Activated naive CD4-positive, alpha-beta T cell treated with anti-CD3 and anti-CD28 coated beads for 36 hours (primary cell): ENCODE results near the gene TNNI3. TPM values are rescaled to one million over a fixed set of nuclear protein-coding genes. Genes with fewer than 3 reads are reported as not detected.

ENCODE experiments used
- CTCF ChIA-PET: fragments of 350-600 bp; sonication (Branson Sonifier 250); formaldehyde crosslinking; loops from one replicate; lab custom pipeline; 2021; ENCODE audit warnings: antibody characterized with exemption; lab: Charles Lee
- DNase-seq: peaks from one replicate; pipeline ENCODE4 v3.0.0-alpha.2; 2020
- H3K27ac Mint-ChIP-seq: one replicate; pipeline ENCODE4 v1.8.0; 2021; ENCODE audit warnings: mild to moderate bottlenecking, mixed read lengths
- H3K27me3 Mint-ChIP-seq: one replicate; pipeline ENCODE4 v1.8.0; 2021; ENCODE audit warnings: low read depth, mixed read lengths
- H3K36me3 Mint-ChIP-seq: one replicate; pipeline ENCODE4 v1.8.0; 2021; ENCODE audit warnings: low read depth, mixed read lengths
- H3K4me1 Mint-ChIP-seq: one replicate; pipeline ENCODE4 v1.8.0; 2021; ENCODE audit warnings: low read depth, mixed read lengths
- H3K4me3 Mint-ChIP-seq: one replicate; pipeline ENCODE4 v1.8.0; 2021; ENCODE audit warnings: mild to moderate bottlenecking, moderate library complexity, mixed read lengths
- H3K9me3 Mint-ChIP-seq: one replicate; pipeline ENCODE4 v1.8.0; 2021; ENCODE audit warnings: mixed read lengths
- intact Hi-C: fragments of 100-400 bp; cut with micrococcal nuclease; formaldehyde crosslinking; loops from one replicate; pipeline ENCODE4 v1.15.1; 2023
- total RNA-seq, 2 experiments: library from RNA; stranded (reverse); gene quantifications; one replicate each; pipeline ENCODE4 v1.2.3, GENCODE V29; 2021

The TNNI3 gene
- total RNA-seq, 2 experiments from 2014 or later, result not detected

DNA sequence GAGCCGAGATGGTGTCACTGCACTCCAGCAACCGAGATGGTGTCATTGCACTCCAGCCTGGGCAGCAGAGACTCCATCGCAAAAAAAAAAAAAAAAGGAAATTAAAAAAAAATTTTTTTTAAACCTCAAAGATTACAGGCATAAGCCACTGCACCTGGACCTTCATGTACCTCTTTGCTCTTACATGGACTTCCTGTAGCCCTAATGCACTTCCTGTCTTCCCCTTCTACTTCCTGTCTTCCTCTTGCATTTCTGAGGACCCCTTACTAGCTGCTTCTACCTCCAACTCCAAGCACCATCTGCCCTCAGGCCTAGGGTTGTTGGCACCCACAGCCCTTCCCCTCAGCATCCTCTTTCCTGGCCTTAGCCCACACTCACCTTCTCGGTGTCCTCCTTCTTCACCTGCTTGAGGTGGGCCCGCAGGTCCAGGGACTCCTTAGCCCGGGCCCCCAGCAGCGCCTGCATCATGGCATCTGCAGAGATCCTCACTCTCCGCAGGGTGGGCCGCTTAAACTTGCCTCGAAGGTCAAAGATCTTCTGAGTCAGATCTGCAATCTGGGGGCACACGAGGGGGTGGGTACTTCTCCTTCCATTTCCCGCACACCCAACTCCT, 3.8 kb downstream of the TNNI3 start:
- Mint-ChIP-seq H3K9me3 (peaks cover 14% of the 10 kb centered on the region), H3K27ac (no peak overlapping the region), H3K4me3 (no peak overlapping the region), H3K27me3 (peaks cover 36% of the 10 kb centered on the region), H3K36me3 (peaks cover 4% of the 10 kb centered on the region), H3K4me1 (peaks cover 29% of the 10 kb centered on the region)
- CTCF ChIA-PET, result interaction anchor here (0.7 to 1.2 kb wide), 3 partner anchors 11 to 390 kb away, joined by 3 to 7 read pairs (median 4); no protein-coding TSS in a partner anchor
- intact Hi-C loops, result no loop called here
- DNase-seq, result no peak

DNA sequence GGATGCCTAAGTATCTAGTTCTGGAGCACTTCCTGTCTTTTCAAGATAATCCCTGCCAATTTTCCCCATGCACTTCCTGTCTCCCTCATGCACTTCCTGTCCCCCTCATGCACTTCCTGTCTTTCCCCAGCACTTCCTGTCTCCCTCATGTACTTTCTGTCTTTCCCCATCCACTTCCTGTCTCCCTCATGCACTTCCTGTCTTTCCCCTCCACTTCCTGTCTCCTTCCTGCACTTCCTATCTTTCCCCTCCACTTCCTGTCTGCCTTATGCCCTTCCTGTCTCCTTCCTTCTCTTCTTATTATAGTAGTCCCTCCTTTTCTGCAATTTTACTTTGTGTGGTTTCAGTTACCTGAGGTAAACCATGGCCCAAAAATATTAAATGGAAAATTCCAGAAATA, 5.5 kb downstream of the TNNI3 start:
- intact Hi-C loops, result no loop called here
- peaks cover 4% of the 10 kb centered on the region for H3K36me3 Mint-ChIP-seq
- peaks cover 30% of the 10 kb centered on the region for H3K27me3 Mint-ChIP-seq
- peaks cover 14% of the 10 kb centered on the region for H3K9me3 Mint-ChIP-seq
- peak overlapping the region; percentile 19 for H3K27ac Mint-ChIP-seq
- CTCF ChIA-PET, result interaction anchor here (0.9 kb wide), 1 partner anchor 11 kb away, joined by 3 read pairs; no protein-coding TSS in a partner anchor
- DNase-seq, result no peak
- peaks cover 27% of the 10 kb centered on the region for H3K4me1 Mint-ChIP-seq
- no peak overlapping the region for H3K4me3 Mint-ChIP-seq

DNA sequence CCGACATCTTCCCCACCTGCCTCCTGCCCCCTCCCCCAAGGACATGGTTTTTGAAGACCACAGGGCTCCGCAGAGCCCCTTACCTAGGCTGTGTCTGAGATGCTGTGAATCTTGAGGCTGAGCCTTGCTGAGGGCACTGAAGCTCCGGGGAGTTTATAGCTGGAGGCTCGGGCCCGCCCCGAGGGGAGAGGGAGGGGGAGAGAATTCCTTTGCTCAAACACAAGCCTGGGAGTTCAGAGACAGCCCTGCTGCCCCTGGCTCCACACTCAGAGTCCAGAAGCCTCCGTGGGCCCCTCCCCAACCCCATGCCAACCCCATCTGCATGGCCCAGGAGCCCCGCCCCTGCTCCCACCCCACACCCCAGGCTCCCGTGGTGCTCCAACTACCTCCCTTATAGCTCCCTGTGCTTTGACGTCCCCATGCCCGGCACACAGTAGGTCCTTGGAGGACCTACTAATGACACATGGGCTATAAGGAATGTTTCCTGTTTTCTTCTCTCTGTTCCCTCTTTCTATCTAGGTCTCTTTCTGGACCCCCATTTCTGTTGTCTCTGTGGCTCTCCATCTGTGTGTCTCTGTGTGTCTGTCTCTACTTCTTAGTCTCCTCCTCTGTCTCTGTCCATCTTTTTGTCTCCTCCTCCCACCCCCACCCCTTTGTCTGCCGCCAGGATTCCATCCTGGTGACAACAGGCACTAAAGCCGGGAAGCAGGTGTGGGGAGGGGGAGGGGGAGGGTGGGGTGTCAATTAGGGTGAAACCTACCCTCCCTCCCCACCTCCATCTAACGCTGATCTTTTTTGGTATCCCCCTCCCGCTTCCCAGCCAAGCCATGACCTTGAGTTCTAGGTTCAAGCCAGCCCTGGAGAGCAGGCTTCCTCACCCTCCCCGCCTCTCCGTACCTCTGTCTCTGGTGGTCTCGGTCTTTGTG, 8.2 kb downstream of the TNNI3 start, which contains the start of gene TNNT1:
TSS of gene TNNT1 (minus strand) at position 129 of the 926 bp plus-strand sequence. CDS start 2,049 bp downstream, outside the sequence.
- H3K27ac Mint-ChIP-seq, result no peak within 1 kb of the TSS
- H3K36me3 Mint-ChIP-seq, result peaks cover 4% of the 10 kb centered on the region
- intact Hi-C loops, result loop anchor here (10.0 kb wide), 1 partner anchor 455 kb away; the partner anchor contains the start of genes ZNF524 and ZNF865
- peaks cover 39% of the 10 kb centered on the region for H3K27me3 Mint-ChIP-seq
- no peak for DNase-seq
- no peak within 1 kb of the TSS for H3K4me3 Mint-ChIP-seq
- CTCF ChIA-PET, result no interaction called here
- peaks cover 23% of the 10 kb centered on the region for H3K4me1 Mint-ChIP-seq
- H3K9me3 Mint-ChIP-seq, result peaks cover 14% of the 10 kb centered on the region

DNA sequence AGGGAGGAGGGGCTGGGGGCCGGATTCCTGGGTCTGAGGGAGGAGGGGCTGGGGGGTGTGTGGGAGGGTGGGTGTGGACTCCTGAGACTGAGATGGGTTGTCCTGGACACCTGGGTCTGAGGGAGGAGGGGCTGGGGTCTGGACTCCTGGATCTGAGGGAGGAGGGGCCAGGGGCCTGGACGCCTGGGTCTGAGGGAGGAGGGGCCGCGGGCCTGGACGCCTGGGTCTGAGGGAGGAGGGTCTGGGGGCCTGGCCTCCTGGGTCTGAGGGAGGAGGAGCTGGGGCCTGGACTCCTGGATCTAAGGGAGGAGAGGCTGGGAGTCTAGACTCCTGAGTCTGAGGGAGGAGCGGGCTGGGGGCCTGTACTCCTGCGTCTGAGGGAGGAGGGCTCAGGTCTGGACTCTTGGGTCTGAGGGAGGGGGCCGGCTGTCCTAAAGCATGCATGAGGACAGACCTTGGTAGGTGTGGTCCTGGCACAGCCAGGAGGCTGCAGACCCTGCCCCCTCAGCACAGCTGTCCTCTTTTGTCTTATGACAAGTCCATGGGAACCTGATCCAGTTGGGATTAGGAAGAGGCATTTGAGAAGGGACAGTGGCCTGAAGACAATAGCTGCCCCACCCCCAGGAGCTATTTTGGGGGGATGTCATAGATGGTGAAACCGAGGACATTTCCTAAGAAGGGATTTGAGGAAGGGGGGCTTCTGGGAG, 9.8 kb downstream of the TNNI3 start:
- peaks cover 12% of the 10 kb centered on the region for H3K9me3 Mint-ChIP-seq
- peaks cover 13% of the 10 kb centered on the region for H3K4me1 Mint-ChIP-seq
- H3K27ac Mint-ChIP-seq, result no peak overlapping the region
- no peak for DNase-seq
- peaks cover 4% of the 10 kb centered on the region for H3K36me3 Mint-ChIP-seq
- peaks cover 48% of the 10 kb centered on the region for H3K27me3 Mint-ChIP-seq
- CTCF ChIA-PET, result interaction anchor here (1.8 kb wide), 1 partner anchor 13 kb away, joined by 8 read pairs; no protein-coding TSS in a partner anchor
- no peak overlapping the region for H3K4me3 Mint-ChIP-seq
- intact Hi-C loops, result loop anchor here (10.0 kb wide), 1 partner anchor 457 kb away; the partner anchor contains the start of genes ZNF524 and ZNF865

DNA sequence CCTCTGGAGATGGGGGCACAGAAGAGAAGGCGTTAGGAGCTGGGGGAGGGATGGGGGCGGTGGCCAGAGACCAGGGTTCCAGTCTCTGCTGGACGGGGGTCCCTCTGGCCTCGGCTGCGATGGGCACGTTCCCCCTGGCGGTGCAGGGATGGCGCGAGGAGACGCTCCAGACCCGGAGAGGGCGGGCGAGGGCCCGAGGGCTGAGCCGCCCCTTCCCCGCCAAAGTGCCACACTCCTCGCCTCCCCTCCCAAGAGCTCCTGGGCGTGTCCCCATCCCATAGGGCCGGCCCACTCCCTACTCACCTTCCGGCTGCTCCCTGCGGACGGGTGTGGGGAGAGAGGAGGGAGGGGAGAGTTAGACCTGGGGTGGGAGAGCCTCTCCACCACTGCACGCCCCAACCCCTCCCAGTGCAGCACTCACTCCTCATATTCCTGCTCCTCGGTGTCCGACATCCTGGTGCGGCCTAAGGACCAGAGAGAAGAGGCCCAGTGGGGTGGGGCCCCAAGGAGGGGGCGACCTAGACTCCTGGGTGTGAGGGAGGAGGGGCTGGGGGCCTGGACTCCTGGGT, 10.7 kb downstream of the TNNI3 start:
- CTCF ChIA-PET, result interaction anchor here (0.6 to 1.8 kb wide), 2 partner anchors 8 to 13 kb away, joined by 5 to 8 read pairs; no protein-coding TSS in a partner anchor
- Mint-ChIP-seq H3K4me3 (no peak overlapping the region), H3K27ac (no peak overlapping the region), H3K36me3 (peaks cover 1% of the 10 kb centered on the region), H3K4me1 (peaks cover 6% of the 10 kb centered on the region), H3K27me3 (peaks cover 51% of the 10 kb centered on the region), H3K9me3 (peaks cover 6% of the 10 kb centered on the region)
- intact Hi-C loops, result loop anchor here (10.0 kb wide), 1 partner anchor 458 kb away; the partner anchor contains the start of genes ZNF524 and ZNF865
- no peak for DNase-seq

DNA sequence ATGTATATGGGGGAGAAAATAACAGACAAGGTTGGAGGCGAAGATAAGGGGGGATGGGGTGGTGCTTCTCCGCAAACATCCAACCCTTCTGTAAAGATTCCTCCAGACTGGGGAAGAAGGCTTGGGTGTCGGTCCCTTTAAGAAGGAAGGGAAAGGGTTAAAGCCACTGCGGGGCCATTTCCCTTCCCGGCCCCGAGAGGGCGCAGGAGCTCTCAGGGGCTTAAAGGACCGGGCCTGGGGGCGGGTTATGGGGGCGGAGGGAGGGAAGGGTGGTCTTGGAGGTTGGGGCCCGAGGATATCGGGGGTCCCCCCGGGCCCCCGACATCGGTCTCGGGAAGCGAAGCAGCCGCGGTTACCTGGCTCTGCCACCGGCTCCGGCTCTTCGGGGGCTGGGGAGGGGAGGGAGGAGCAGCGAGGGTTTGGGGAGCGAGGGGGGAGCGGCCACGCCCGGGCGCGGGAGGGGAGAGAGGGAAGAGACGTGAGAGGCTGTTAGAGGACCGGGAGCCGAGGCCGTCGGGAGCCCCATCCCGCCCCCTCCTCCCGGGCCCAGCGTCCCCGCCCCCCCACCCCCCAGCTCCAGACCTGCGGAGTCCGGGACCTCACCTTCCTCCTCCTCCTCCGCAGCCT, 11.3 kb downstream of the TNNI3 start:
- no peaks in the 10 kb centered on the region for H3K36me3 Mint-ChIP-seq
- no peak for DNase-seq
- H3K9me3 Mint-ChIP-seq, result no peaks in the 10 kb centered on the region
- no peak overlapping the region for H3K27ac Mint-ChIP-seq
- H3K4me3 Mint-ChIP-seq, result no peak overlapping the region
- intact Hi-C loops, result loop anchor here (10.0 kb wide), 1 partner anchor 459 kb away; the partner anchor contains the start of genes ZNF524 and ZNF865
- CTCF ChIA-PET, result interaction anchor here (0.6 to 1.8 kb wide), 2 partner anchors 8 to 14 kb away, joined by 5 to 8 read pairs; no protein-coding TSS in a partner anchor
- H3K4me1 Mint-ChIP-seq, result peaks cover 6% of the 10 kb centered on the region
- H3K27me3 Mint-ChIP-seq, result peaks cover 55% of the 10 kb centered on the region

DNA sequence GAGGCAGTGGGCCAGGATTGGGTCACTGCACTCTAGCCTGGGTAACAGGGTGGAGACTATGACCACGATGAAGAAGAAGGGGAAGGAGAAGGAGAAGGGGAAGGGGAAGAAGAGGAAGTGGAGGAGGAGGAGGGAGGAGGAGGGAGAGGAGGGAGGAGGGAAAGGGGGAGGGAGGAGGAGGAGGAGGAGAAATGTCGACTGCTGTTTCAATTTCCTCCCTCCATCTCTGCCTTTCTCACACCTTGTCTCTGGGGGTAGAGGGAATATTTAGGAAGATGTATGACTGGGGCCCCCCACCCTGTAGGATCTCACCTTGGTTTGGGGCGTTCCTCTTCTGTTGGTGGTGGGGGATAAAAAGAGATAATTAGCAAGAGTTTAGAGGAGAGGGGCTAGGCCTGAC, 12.3 kb downstream of the TNNI3 start:
- peaks cover 8% of the 10 kb centered on the region for H3K4me1 Mint-ChIP-seq
- H3K27me3 Mint-ChIP-seq, result peaks cover 58% of the 10 kb centered on the region
- CTCF ChIA-PET, result interaction anchor here (0.6 kb wide), 1 partner anchor 276 kb away, joined by 3 read pairs; no protein-coding TSS in a partner anchor
- no peaks in the 10 kb centered on the region for H3K36me3 Mint-ChIP-seq
- DNase-seq, result no peak
- H3K27ac Mint-ChIP-seq, result no peak overlapping the region
- H3K4me3 Mint-ChIP-seq, result no peak overlapping the region
- H3K9me3 Mint-ChIP-seq, result no peaks in the 10 kb centered on the region
- intact Hi-C loops, result loop anchor here (10.0 kb wide), 1 partner anchor 460 kb away; the partner anchor contains the start of genes ZNF524 and ZNF865

DNA sequence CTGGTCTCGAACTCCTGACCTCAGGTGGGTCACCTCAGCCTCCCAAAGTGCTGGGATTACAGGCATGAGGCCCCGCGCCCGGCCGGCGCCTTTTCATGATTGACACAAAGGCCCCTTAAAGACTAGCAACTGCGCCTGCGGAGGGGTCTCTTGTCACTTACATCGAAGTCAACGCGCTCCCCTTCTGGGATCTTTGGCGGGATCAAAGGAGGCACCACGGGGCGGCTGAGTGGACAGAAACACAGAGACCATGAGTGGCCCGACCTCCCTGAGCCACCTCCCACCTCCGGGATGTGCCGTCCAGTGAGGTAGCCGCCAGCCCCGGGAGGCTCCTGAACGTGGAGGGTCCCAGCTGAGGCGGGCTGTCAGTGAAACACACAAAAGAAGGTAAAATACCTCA, 15.8 kb downstream of the TNNI3 start:
- Mint-ChIP-seq H3K9me3 (no peaks in the 10 kb centered on the region), H3K27ac (no peak overlapping the region), H3K4me1 (peaks cover 8% of the 10 kb centered on the region), H3K36me3 (no peaks in the 10 kb centered on the region), H3K4me3 (no peak overlapping the region), H3K27me3 (peaks cover 44% of the 10 kb centered on the region)
- CTCF ChIA-PET, result interaction anchor here (0.6 to 3.0 kb wide), 13 partner anchors 9 to 709 kb away, joined by 3 to 24 read pairs (median 4); partner anchors contain the start of genes DNAAF3 and TNNI3
- DNase-seq, result no peak
- intact Hi-C loops, result loop anchor here (1.0 to 10.0 kb wide), 4 partner anchors 19 to 463 kb away; partner anchors contain the start of genes ZNF524 and ZNF865

DNA sequence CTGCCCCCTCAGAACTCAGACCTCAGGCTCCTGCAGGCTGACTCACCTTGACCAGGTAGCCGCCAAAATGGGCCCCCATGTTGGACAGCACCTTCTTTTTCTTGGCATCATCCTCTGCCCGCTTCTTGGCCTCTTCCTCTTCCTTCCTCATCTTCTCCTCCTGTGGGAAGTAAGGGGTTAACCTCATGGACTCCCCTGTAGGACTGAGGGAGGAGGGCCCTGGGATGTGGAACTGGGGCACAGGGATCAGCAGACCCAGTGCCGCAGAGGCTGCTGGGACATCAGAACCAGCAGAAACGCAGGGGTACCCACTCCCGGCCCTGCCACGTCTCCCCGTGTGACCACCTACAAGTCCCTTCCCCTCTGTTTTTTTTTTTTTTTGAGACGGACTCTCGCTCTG, 19.6 kb downstream of the TNNI3 start:
- Mint-ChIP-seq H3K36me3 (no peaks in the 10 kb centered on the region), H3K4me3 (no peak overlapping the region), H3K27ac (no peak overlapping the region), H3K27me3 (peaks cover 31% of the 10 kb centered on the region), H3K4me1 (peaks cover 3% of the 10 kb centered on the region), H3K9me3 (no peaks in the 10 kb centered on the region)
- intact Hi-C loops, result no loop called here
- DNase-seq, result no peak
- CTCF ChIA-PET, result interaction anchor here (0.7 kb wide), 1 partner anchor 256 kb away, joined by 5 read pairs; no protein-coding TSS in a partner anchor

DNA sequence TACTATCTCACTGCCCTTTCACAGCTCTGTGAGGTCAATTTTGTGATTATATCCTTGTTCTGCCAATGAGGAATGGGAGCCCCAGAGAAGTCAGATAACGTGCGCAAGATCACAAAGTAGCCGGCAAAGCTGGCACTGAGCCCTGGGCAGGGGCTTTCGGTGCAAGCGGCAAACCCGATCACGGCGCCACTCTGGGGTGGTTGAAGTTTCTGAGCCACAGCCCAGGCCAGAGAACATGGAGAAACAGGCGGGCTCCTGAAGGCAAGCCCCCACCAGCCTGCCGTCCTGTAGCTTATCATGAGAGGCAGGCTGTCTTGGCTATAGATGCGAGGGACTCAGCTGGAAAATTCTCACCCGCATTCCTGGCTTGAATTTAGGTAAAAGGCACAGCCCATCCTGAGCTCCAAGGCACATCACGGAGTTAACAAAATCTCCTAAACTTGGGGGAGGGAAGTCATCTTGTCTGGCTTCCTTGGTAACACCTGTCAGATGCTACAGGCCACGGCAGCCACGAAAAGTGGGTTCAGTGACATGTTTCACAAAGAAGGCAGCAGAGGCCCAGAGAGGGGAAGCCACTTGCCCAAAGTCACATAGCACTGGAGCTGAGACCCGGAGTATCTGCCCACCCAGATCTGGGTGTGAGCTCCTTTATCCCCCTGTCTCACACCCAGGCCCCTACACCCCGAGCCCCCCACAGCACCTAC, 21.0 kb downstream of the TNNI3 start:
- no peaks in the 10 kb centered on the region for H3K36me3 Mint-ChIP-seq
- no peak overlapping the region for H3K4me3 Mint-ChIP-seq
- H3K27me3 Mint-ChIP-seq, result peaks cover 34% of the 10 kb centered on the region
- CTCF ChIA-PET, result interaction anchor here (0.9 to 1.9 kb wide), 2 partner anchors 24 to 49 kb away, joined by 3 to 7 read pairs; no protein-coding TSS in a partner anchor
- H3K27ac Mint-ChIP-seq, result no peak overlapping the region
- peaks cover 3% of the 10 kb centered on the region for H3K4me1 Mint-ChIP-seq
- intact Hi-C loops, result no loop called here
- DNase-seq, result no peak
- no peaks in the 10 kb centered on the region for H3K9me3 Mint-ChIP-seq
